KBM-7 (cell line): Measurements from ENCODE around the gene SLC19A1.

Source experiments
- DNase-seq: peaks from one replicate; pipeline ENCODE4 v3.0.0-alpha.2; 2015
- in situ Hi-C: fragments of 300-500 bp; cut with MboI; formaldehyde crosslinking; loops from 2 replicates; pipeline ENCODE4 v1.14.3; 2020; ENCODE audit warnings: low sequenced_read_pairs, low pct_unique_long_range_greater_than_20kb, mixed read lengths

Gene SLC19A1

GRCh38 chr21:45549626-45550463 is 7.6 kb upstream of the SLC19A1 start:
- no peak for DNase-seq
- in situ Hi-C loops: no loop called here

- no peak for DNase-seq
- in situ Hi-C loops: no loop called here
Observed at GRCh38 chr21:45548711-45549491, 6.7 kb upstream of the SLC19A1 start.

- no peak for DNase-seq
- in situ Hi-C loops: no loop called here
Observed at GRCh38 chr21:45547545-45547900, 5.3 kb upstream of the SLC19A1 start.

GRCh38 chr21:45546636-45547544 is 4.7 kb upstream of the SLC19A1 start:
- in situ Hi-C loops: no loop called here
- DNase-seq: no peak

- in situ Hi-C loops: no loop called here
- DNase-seq: no peak
Observed at GRCh38 chr21:45545691-45546531, 3.7 kb upstream of the SLC19A1 start.

- in situ Hi-C loops: no loop called here
- DNase-seq: no peak
Observed at GRCh38 chr21:45545236-45545570, 3.0 kb upstream of the SLC19A1 start.

- in situ Hi-C loops: no loop called here
- DNase-seq: no peak
Observed at GRCh38 chr21:45544449-45545235, 2.4 kb upstream of the SLC19A1 start.

GRCh38 chr21:45543710-45544448 is 1.6 kb upstream of the SLC19A1 start:
- DNase-seq: no peak

GRCh38 chr21:45543371-45543709 is 1.1 kb upstream of the SLC19A1 start:
- DNase-seq: no peak
- in situ Hi-C loops: no loop called here

More at GRCh38 chr21:45543710-45544448, 1.6 kb upstream of the SLC19A1 start:
- in situ Hi-C loops: no loop called here

- DNase-seq: no peak
- in situ Hi-C loops: no loop called here
Observed at GRCh38 chr21:45542667-45543370, 579 bp upstream of the SLC19A1 start.

GRCh38 chr21:45541221-45542039 is 810 bp downstream of the SLC19A1 start:
- peak; percentile 67 for DNase-seq

GRCh38 chr21:45540601-45540970 is 1.7 kb downstream of the SLC19A1 start:
- no peak for DNase-seq
- in situ Hi-C loops: no loop called here

More at GRCh38 chr21:45541221-45542039, 810 bp downstream of the SLC19A1 start:
- in situ Hi-C loops: no loop called here

GRCh38 chr21:45539796-45540600 is 2.2 kb downstream of the SLC19A1 start:
- in situ Hi-C loops: no loop called here

GRCh38 chr21:45539046-45539795 is 3.0 kb downstream of the SLC19A1 start:
- no peak for DNase-seq
- in situ Hi-C loops: no loop called here

More at GRCh38 chr21:45539796-45540600, 2.2 kb downstream of the SLC19A1 start:
- no peak for DNase-seq
